GM21528 (cell line): Measurements from ENCODE around the gene BORCS6.
"Not testable (repeated sequence)": the region's sequence is repeated elsewhere in the genome, so short reads cannot be mapped to it uniquely, and the experiment has no call there.

Source experiments
- ATAC-seq: cut with Tn5 transposase; IDR thresholded peaks from one replicate; pipeline ENCODE4 v1.9.1; 2021; ENCODE audit warnings: mild to moderate bottlenecking, moderate library complexity; ENCODE audit not compliant: unreplicated experiment, low FRiP score

The BORCS6 gene

DNA sequence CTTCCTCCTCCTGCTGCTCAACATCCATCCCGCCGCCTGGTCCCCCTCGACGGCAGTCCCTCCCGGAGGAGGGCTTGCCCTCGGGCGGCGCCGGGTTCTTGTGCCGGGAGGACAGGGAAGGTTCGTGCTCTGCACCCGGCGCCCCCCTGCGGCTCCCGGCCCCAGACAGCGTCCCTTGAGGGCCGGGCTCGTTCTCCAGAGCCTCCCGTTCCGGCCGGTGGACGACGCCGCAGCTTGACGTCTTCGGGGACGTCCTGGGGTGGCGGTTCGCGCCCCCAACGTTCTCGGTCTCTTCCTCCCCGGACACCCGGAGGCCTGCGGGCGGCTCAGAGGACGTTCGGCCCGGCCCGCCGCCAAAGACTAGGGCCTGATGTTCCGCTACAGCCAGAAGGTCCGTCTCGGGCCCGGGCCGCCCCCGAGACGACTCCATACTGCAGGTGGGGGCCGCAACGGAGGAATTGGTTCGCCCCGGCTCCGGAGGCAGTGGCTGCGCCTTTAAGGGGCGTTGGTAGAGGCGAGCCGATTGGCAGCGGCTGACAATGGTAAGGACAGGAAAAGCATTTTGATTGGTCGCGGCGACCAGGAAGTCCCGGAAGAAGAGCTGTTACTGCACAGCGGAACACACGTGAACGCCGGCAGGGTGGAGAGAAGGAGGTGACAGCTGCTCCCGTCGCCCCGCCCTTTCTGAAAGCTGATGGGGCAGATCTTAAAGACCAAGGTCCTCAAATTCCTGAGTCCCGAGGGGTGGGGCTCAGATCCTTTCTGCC, at the start of gene BORCS6:
TSS of gene BORCS6 (minus strand) at position 470 of the 767 bp plus-strand sequence. CDS start at position 430, 40 bp downstream.
- peak; percentile 49 for ATAC-seq

DNA sequence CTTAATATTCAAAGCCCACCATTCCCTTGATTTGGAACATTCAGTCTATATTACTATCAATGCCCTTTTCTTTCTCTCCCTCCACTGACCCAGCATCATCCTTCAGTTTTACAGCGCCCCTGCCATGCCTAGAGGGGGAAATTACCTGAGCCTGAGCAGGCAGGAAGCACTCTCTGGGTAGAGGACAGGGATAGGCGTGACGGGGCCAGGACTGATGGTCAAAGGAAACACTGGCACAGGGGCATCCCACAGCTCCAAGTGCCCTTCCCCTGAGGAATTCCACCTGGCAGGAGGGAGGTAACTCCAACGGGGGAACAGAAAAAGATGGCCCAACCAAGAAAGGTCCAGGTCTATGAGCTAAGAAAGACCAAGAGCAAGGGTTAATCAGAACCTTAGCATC, 47.9 kb upstream of the BORCS6 start:
- no peak for ATAC-seq

- no peak for ATAC-seq
Observed at GRCh38 chr17:8237175-8237574, 47.2 kb upstream of the BORCS6 start.

GRCh38 chr17:8235676-8236075, 45.7 kb upstream of the BORCS6 start:
- ATAC-seq = no peak

GRCh38 chr17:8234361-8235270, 44.6 kb upstream of the BORCS6 start:
- no peak for ATAC-seq

- ATAC-seq = no peak
Observed at GRCh38 chr17:8231701-8232100, 41.7 kb upstream of the BORCS6 start.

GRCh38 chr17:8227238-8227581, 37.2 kb upstream of the BORCS6 start:
- no peak for ATAC-seq

- no peak for ATAC-seq
Observed at GRCh38 chr17:8226536-8227237, 36.7 kb upstream of the BORCS6 start.

- ATAC-seq = no peak
Observed at GRCh38 chr17:8225813-8226535, 36.0 kb upstream of the BORCS6 start.

GRCh38 chr17:8224891-8225812, 35.2 kb upstream of the BORCS6 start:
- ATAC-seq = no peak

DNA sequence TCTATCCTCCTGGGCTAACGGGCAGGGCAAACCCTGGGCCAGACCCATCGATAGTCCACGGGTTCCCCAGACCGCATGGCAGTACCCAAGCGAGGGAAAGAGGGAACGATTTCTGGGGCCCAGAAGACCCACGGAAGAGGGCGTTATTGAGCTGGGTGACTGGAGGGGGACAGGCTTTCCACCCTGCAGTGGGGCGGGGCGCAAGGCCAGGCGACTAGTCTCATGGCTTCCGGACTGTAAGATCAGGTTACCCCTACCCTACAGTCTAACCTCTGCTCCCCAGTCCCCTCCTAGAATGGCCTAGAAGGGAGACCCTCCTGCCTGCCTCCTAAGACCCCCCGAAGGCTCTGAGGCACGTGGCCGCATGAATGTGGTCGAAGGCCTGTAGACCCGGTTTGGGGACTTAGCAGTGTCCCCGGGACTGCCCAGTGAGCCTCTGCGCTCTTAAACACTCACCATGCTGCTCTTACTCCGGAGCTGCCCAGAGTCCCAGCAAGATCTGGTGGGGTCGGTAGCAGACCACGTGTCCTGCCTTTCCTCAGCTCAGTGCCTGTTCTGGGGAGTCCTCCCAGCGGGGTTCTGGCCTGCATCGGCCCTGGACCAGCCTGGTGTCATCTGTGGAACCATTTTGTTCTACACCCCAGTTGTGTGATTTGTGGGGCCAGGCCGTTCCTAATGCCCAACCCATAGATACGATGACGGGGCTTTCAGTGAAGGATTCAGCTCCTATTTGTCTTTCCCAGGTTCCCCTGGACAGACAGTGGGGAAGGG, 33.6 kb upstream of the BORCS6 start:
- ATAC-seq = no peak

- peak; percentile 32 for ATAC-seq
Observed at GRCh38 chr17:8222630-8223355, 32.8 kb upstream of the BORCS6 start.

DNA sequence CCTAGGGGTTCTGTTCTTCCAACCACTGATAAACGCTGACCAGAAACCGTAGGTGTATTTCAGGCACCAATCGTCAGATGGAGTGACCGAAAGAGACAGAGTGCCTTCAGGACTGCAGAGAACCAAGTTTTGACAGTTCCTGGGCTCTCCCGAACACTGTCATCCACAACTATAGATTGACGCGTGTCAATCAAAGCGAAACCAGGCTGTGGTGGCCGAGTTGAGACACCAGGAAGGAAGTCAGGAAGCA, 32.3 kb upstream of the BORCS6 start:
- peak; percentile 29 for ATAC-seq

- ATAC-seq = peak; percentile 49
Observed at GRCh38 chr17:8221663-8222379, 31.8 kb upstream of the BORCS6 start.

DNA sequence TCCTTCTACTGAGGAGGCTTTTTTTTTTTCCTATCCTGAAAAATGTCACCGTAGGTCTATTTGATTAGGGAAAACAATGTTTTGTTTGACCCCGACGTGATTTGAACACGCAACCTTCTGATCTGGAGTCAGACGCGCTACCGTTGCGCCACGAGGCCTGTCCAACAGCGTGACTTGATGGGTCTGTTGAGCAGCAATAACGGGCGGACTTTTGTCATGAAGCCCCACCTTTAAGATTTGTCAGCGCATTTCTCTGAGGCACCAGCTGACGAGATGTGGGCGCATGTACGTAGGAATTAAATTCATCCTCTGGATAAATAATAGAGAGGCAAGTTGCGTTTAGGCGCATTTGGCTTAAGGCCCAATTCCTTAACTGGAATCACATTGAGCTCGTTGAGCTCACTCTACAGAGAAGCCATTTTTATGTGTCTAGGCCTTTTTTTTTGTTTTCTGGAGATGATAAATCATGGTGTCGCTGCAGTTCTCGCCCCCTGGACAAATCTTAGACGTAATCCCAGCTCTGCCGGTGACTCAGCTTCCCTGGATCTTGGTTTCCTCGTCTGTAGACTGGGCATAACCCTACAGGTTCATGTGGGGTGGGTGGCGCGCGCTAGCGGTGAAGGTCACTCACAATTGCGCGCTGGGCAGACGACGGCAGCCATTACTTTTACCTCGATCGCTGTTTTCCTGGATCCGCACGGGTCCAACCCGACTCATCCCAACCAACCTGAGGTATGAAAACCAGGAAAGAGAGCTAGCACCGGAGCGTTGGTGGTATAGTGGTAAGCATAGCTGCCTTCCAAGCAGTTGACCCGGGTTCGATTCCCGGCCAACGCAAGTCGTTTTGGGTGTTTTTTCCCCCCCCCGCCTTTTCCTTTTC, 31.0 kb upstream of the BORCS6 start:
- no peak for ATAC-seq

DNA sequence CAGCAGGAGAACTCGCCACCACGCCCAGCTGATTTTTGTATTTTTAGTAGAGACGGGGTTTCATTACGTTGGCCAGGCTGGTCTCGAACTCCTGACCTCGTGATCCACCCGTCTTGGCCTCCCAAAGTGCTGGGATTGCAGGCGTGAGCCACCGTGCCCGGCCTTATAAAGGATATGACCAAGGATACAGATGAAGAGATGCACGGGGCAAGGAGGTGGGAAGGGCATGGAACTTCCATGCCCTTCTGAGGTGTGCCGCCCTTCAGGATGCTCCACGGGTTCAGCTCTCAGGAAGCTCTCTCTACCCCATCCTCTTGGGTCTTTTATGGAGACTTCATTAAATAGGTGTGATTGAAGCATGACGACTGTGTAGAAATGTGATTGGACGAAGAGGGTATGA, 24.0 kb upstream of the BORCS6 start:
- ATAC-seq = not testable (repeated sequence)
